ENCODE measurements around the gene GRAP. TPM values are rescaled to one million over a fixed set of nuclear protein-coding genes. Genes with fewer than 3 reads are reported as not detected.

GRAP gene
- total and polyA plus RNA-seq, 9 of the 15 experiments (the other 6 are each of a cell fraction or from before 2014, with no cell fraction given), result 0.07 to 0.41 (median 0.19) TPM; not detected in 5

GRCh38 chr17:19004421-19005136, 42.2 kb downstream of the GRAP start, which contains the start of gene FAM83G (continued):
- TF ChIP-seq ZNF280A (IDR thresholded peaks at IDR 0.05; ENCODE audit: low read depth, partially characterized antibody) (no peak), CREB3L1 (IDR thresholded peaks at IDR 0.05; ENCODE audit: borderline replicate concordance, low read depth) (peak; percentile 49; the same call in 1 of the 2 replicates), PYGO2 (tag; IDR thresholded peaks at IDR 0.05) (no peak), FIP1L1 (IDR thresholded peaks at IDR 0.05; ENCODE audit: low read depth, low read length, poor library complexity, severe bottlenecking) (no peak), ZNF311 (CRISPR knock-in tag; IDR thresholded peaks at IDR 0.05) (no peak), MNT (conservative IDR thresholded peaks at IDR 0.05) (0 out of 4 replicates have a peak, but pooled peaks of 1 of the 2 experiments have one; percentile 14), CXXC5 (CRISPR knock-in tag; IDR thresholded peaks at IDR 0.05) (peak; percentile 91), STAT5B (CRISPR knock-in tag; IDR thresholded peaks at IDR 0.05) (no peak), SETDB1 (IDR thresholded peaks at IDR 0.05; ENCODE audit: low read length) (no peak), SLC30A9 (CRISPR knock-in tag; IDR thresholded peaks at IDR 0.05) (no peak), KDM5B (IDR thresholded peaks at IDR 0.05; ENCODE audit: insufficient replicate concordance, low read depth, low read length) (no peak), NELFE (IDR thresholded peaks at IDR 0.05; ENCODE audit: insufficient read depth, insufficient read length) (no peak), RFX7 (CRISPR knock-in tag; IDR thresholded peaks at IDR 0.05) (no peak), TFAM (CRISPR knock-in tag; conservative IDR thresholded peaks at IDR 0.05) (no peak), RBM34 (IDR thresholded peaks at IDR 0.05; ENCODE audit: borderline replicate concordance, insufficient read depth, low read length) (no peak), TBL1XR1 (IDR thresholded peaks at IDR 0.05; ENCODE audit: low read length in 2 of 2) (no peak), SRF (CRISPR knock-in tag; IDR thresholded peaks at IDR 0.05) (no peak), MCM3 (IDR thresholded peaks at IDR 0.05) (no peak), TCF7 (IDR thresholded peaks at IDR 0.05; ENCODE audit: borderline replicate concordance) (no peak), FOXP4 (CRISPR knock-in tag; IDR thresholded peaks at IDR 0.05; ENCODE audit: borderline replicate concordance) (no peak), FOXJ3 (CRISPR knock-in tag; IDR thresholded peaks at IDR 0.05) (no peak)

Measured in K562 (cell line).